Measurements from ENCODE around the gene NINJ2. TPM values are rescaled to one million over a fixed set of nuclear protein-coding genes. Genes with fewer than 3 reads are reported as not detected.
A peak's percentile ranks its signal among the peaks of the same experiment; 100 is the strongest.

NINJ2 gene
- polyA plus RNA-seq, 1 of the 3 experiments (the other 2 are of a cell fraction), result 0.07 TPM

GRCh38 chr12:591167-592023 is 71.8 kb downstream of the NINJ2 start (continued):
- TF ChIP-seq GABPA (IDR thresholded peaks at IDR 0.05; ENCODE audit: low read depth) (no peak), RAD21 (IDR thresholded peaks at IDR 0.05; ENCODE audit: low read length) (peak; percentile 39; the same call in 1 of the 2 replicates), GATA2 (CRISPR knock-in tag; IDR thresholded peaks at IDR 0.05) (peak; percentile 96), FOXM1 (IDR thresholded peaks at IDR 0.05; ENCODE audit: low read depth) (no peak), TAF1 (IDR thresholded peaks at IDR 0.05; ENCODE audit: borderline replicate concordance, low read depth, low read length) (no peak), MXI1 (IDR thresholded peaks at IDR 0.05; ENCODE audit: low read depth, low read length) (peak; percentile 61; the same call in 1 of the 2 replicates), SIN3A (IDR thresholded peaks at IDR 0.05; ENCODE audit: borderline replicate concordance, low read depth, low read length) (no peak), JUND (IDR thresholded peaks at IDR 0.05) (no peak), MAX (IDR thresholded peaks at IDR 0.05; ENCODE audit: low read depth) (no peak), POLR2AphosphoS5 (IDR thresholded peaks at IDR 0.05; ENCODE audit: low read depth, low read length) (0 out of 2 replicates have a peak, but pooled peaks have one; percentile 42), RXRA (IDR thresholded peaks at IDR 0.05; ENCODE audit: borderline replicate concordance, low read depth) (no peak), ZBTB33 (IDR thresholded peaks at IDR 0.05; ENCODE audit: borderline replicate concordance, low read depth) (no peak)
- TF ChIP-seq, protein P1, sequence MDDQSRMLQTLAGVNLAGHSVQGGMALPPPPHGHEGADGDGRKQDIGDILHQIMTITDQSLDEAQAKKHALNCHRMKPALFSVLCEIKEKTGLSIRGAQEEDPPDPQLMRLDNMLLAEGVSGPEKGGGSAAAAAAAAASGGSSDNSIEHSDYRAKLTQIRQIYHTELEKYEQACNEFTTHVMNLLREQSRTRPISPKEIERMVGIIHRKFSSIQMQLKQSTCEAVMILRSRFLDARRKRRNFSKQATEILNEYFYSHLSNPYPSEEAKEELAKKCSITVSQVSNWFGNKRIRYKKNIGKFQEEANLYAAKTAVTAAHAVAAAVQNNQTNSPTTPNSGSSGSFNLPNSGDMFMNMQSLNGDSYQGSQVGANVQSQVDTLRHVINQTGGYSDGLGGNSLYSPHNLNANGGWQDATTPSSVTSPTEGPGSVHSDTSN (IDR thresholded peaks at IDR 0.05), result no peak
- TF ChIP-seq, protein P2, sequence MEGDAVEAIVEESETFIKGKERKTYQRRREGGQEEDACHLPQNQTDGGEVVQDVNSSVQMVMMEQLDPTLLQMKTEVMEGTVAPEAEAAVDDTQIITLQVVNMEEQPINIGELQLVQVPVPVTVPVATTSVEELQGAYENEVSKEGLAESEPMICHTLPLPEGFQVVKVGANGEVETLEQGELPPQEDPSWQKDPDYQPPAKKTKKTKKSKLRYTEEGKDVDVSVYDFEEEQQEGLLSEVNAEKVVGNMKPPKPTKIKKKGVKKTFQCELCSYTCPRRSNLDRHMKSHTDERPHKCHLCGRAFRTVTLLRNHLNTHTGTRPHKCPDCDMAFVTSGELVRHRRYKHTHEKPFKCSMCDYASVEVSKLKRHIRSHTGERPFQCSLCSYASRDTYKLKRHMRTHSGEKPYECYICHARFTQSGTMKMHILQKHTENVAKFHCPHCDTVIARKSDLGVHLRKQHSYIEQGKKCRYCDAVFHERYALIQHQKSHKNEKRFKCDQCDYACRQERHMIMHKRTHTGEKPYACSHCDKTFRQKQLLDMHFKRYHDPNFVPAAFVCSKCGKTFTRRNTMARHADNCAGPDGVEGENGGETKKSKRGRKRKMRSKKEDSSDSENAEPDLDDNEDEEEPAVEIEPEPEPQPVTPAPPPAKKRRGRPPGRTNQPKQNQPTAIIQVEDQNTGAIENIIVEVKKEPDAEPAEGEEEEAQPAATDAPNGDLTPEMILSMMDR (IDR thresholded peaks at IDR 0.05), result no peak

- no peak overlapping the region for H3K4me2 ChIP-seq
- POLR2A ChIA-PET, result no interaction called here
- no peaks in the 10 kb centered on the region for H3K79me2 ChIP-seq (ENCODE audit: insufficient read depth)
- no peaks in the 10 kb centered on the region for H3F3A ChIP-seq (replicated peaks; ENCODE audit: insufficient read depth)
- H3K27ac ChIP-seq (ENCODE audit: low read depth in 2 of 2, low read length in 1 of 2), result peak overlapping the region in 1 of 2 experiments; percentile 75; a peak in 2 of 4 replicates
- H3K9me3 ChIP-seq, result no peaks in the 10 kb centered on the region
- H2AFZ ChIP-seq (ENCODE audit: low read depth), result no peak overlapping the region
- no peaks in the 10 kb centered on the region; the same call in 1 of the 2 replicates for H3K27me3 ChIP-seq (ENCODE audit: insufficient read depth)
- no peaks in the 10 kb centered on the region for H4K20me1 ChIP-seq (ENCODE audit: insufficient read depth)
- DNase-seq, result no peak
- no peaks in the 10 kb centered on the region for H3K36me3 ChIP-seq (replicated peaks in 1 of 2; ENCODE audit: control insufficient read depth in 1 of 2, insufficient read depth in 2 of 2, low read length in 1 of 2)
- CTCF ChIA-PET, result interaction anchor here (1.6 to 4.9 kb wide), 5 partner anchors 11 to 225 kb away, joined by 3 to 40 read pairs (median 14); partner anchors contain the start of gene WNK1
- WGBS (ENCODE audit: low lambda C conversion rate), result 76% methylated on average over 14 of the region's 14 CpGs
- H3K4me1 ChIP-seq (ENCODE audit: control insufficient read depth in 1 of 2, insufficient read depth in 2 of 2, low read depth in 1 of 2, low read length in 1 of 2), result peaks cover 0 to 26% of the 10 kb centered on the region in 2 experiments; a peak in 2 of 4 replicates
- no peak overlapping the region for H3K9ac ChIP-seq
- no peak overlapping the region for H3K4me3 ChIP-seq (ENCODE audit: low read depth in 2 of 2, low read length in 1 of 2)
- no peaks in the 10 kb centered on the region for H3K9me2 ChIP-seq
- TF ChIP-seq, protein P1 (IDR thresholded peaks at IDR 0.05), result no peak
- TF ChIP-seq ELF1 (IDR thresholded peaks at IDR 0.05) (no peak), NFIC (IDR thresholded peaks at IDR 0.05; ENCODE audit: borderline replicate concordance) (no peak), YY1 (IDR thresholded peaks at IDR 0.05; ENCODE audit: low read depth) (no peak), MEF2A (IDR thresholded peaks at IDR 0.05; ENCODE audit: borderline replicate concordance, low read depth) (no peak)
- TF ChIP-seq, protein P3, sequence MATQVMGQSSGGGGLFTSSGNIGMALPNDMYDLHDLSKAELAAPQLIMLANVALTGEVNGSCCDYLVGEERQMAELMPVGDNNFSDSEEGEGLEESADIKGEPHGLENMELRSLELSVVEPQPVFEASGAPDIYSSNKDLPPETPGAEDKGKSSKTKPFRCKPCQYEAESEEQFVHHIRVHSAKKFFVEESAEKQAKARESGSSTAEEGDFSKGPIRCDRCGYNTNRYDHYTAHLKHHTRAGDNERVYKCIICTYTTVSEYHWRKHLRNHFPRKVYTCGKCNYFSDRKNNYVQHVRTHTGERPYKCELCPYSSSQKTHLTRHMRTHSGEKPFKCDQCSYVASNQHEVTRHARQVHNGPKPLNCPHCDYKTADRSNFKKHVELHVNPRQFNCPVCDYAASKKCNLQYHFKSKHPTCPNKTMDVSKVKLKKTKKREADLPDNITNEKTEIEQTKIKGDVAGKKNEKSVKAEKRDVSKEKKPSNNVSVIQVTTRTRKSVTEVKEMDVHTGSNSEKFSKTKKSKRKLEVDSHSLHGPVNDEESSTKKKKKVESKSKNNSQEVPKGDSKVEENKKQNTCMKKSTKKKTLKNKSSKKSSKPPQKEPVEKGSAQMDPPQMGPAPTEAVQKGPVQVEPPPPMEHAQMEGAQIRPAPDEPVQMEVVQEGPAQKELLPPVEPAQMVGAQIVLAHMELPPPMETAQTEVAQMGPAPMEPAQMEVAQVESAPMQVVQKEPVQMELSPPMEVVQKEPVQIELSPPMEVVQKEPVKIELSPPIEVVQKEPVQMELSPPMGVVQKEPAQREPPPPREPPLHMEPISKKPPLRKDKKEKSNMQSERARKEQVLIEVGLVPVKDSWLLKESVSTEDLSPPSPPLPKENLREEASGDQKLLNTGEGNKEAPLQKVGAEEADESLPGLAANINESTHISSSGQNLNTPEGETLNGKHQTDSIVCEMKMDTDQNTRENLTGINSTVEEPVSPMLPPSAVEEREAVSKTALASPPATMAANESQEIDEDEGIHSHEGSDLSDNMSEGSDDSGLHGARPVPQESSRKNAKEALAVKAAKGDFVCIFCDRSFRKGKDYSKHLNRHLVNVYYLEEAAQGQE (IDR thresholded peaks at IDR 0.05; ENCODE audit: low read depth, low read length), result no peak
Observed at GRCh38 chr12:590206-590750, 73.0 kb downstream of the NINJ2 start.
